ENCODE measurements around the gene MAN1C1. TPM values are rescaled to one million over a fixed set of nuclear protein-coding genes. Genes with fewer than 3 reads are reported as not detected.
"Not testable (repeated sequence)": the region's sequence is repeated elsewhere in the genome, so short reads cannot be mapped to it uniquely, and the experiment has no call there.

Gene MAN1C1
- polyA plus RNA-seq, 3 donors, result 15.6 to 16.9 (median 16.9) TPM

DNA sequence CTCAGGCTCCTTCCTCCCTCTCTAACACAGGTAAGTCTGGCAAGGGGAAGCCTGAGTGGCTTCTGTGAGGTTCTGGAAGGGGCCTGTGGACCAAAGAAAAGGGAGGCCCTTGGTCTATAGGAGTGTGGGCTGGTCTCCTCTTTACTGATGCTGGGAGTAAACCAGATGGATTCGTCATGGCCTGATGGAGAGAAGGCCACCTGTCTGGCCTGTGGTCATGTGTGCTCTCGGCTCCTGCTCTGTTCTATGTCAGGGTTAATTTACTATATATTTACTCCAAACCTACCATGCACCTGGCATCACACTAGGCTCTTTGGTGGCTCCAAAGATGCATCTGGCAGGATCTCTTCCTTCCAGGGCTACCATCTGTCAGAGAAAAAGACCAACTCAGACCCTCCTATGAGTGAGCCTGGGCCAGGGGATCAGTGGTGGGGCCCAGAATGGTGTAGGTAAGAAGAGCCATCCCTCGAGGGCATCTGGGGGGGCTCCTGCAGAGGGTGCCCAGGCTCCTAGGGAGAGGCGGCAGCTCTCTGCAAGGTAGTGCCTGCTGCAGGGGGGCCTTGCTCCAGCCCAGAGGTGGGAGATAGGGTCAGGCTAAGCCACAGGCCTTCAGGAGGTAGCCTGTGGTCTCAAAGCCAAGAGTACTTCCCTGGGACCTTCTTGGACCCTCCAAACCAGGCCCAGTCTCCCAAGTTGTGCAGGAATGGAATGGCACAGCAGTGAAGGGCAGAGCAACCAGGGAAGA is 115.2 kb downstream of the MAN1C1 start:
- no peak for DNase-seq

GRCh38 chr1:25732821-25733220 is 116.2 kb downstream of the MAN1C1 start:
- DNase-seq, result no peak

- no peak for DNase-seq
Measured at GRCh38 chr1:25733271-25733670, 116.7 kb downstream of the MAN1C1 start.

GRCh38 chr1:25734991-25735390 is 118.4 kb downstream of the MAN1C1 start:
- not testable (repeated sequence) for DNase-seq

GRCh38 chr1:25735956-25736529 is 119.5 kb downstream of the MAN1C1 start:
- DNase-seq, result no peak

DNA sequence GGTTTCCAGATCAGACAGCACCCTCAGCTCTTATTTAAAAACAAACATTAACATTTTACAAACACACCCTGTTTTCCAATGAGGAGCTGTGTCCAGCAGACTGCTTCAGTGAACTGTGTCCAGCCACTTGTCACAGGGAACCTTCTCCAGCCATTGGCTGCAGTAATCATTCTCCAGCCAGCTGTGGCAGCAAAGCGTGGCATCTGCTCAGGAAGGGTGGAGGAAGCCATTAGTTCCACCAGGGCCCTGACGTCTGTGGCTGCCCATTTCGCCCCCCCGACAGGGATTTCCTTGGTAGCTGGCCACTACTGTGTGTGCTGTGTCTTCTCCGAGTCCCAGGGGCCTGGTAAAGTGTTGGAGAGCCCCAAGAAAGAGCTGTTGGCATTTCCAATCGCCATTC is 120.5 kb downstream of the MAN1C1 start:
- peak; percentile 88 for DNase-seq

GRCh38 chr1:25738499-25738898 is 121.9 kb downstream of the MAN1C1 start:
- no peak for DNase-seq

GRCh38 chr1:25739341-25739740 is 122.8 kb downstream of the MAN1C1 start:
- DNase-seq, result no peak

DNA sequence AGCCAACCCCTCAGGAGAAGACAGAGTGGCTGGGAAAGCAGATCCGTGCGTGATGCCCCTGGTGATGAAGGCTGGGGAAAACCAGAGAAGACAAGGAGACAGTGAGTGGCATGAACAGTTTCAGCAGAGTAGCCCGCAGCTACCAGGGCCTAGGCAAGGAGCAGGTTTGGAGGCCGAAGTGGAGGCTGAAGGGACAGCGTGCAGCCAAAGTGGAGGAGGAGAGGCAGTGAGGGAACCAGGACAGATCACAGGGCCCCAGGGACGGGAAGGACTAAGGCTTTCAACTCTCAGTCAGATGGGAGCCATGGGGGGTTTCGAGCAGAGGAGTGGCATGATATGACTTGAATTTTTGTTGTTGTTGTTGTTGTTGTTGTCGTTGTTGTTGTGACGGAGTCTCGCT is 123.5 kb downstream of the MAN1C1 start:
- no peak for DNase-seq

DNA sequence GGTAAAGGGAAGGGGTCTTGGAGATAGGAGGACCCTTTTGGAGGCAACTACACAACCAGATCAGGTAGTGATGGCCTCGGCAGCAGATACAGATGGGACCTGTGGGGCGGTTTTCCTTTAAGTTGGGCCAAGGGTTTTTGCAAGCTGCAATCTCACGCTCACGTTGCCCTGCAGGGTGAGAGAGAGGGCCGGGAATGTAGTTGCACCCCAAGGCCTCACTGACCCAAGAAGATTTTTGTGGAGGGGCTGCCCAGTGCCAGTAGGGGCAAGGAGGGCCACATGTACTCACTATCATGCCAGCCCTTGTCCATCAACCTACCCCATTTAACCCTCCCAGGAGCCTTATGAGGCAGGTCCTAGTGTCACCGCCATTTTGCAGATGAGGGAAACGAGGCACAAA is 125.7 kb downstream of the MAN1C1 start:
- no peak for DNase-seq

GRCh38 chr1:25743164-25744139 is 126.9 kb downstream of the MAN1C1 start:
- no peak for DNase-seq

GRCh38 chr1:25744140-25744581 is 127.6 kb downstream of the MAN1C1 start:
- DNase-seq, result no peak

GRCh38 chr1:25744636-25745425 is 128.2 kb downstream of the MAN1C1 start:
- no peak for DNase-seq

GRCh38 chr1:25746299-25747045 is 129.9 kb downstream of the MAN1C1 start:
- no peak for DNase-seq

DNA sequence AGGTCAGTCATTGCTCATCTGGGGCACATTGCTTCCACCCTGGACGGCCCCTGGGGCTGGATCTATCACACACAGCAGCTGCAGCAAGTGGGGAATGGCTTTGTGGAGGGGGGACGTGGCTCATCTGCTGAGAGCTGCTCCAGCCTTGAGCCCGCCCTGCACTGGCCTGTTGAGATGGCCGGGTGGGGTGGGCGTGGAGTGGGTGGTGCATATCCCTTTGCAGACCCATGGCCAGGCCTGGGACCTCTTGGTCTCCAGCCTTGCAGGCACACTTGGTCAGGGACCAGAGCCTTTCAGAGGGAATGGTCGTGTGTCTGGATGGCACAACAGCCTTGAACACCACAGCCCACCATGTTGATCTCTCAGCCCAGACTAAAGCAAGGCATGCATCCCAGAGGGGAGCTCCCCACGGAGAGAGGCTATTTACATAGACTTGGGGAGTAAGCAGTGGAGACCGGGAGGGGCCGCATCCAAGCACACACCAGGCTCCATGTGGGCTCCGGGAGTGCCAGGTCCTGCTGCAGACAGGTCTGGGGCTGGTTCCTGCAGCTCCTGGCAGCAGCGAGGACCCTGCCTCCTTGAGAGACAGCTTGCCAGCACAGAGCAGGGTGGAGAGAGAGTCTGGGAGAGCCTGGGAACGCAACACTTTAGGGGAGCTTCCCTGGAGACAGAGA is 130.6 kb downstream of the MAN1C1 start:
- DNase-seq, result no peak

DNA sequence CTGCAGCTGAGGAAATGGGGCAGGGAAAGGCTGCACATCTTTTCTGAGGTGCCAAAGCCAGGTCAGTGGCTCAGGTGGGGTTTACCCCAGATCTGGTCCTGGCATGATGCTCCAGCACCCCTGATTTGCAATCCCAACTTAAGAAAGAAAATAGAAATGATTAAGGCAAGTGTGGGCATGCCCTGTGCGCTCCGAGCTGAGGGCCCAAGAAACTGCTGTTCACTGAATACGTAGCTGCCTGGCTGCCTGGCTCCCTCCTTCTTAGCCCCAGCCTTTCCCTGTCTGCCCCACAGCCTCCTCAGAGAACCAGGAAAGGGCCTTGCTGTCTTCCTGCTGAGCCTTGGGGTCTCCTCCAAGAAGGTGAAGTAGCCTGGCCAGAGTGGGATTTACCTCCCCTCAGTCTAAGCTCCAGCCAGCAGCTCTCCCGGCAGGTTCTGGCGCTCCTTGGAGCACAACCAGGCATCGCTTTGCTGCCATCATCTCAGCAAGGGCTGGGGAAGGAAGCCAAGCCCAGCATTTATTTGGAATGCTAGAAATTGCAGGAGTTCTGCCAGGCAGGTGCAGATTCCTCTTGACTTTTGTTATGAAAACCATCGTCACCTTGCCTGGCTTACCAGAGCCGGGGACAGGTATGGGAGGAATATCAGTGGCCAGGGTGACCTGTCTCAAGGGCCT is 132.1 kb downstream of the MAN1C1 start:
- no peak for DNase-seq

- DNase-seq, result no peak
Measured at GRCh38 chr1:25750923-25751605, 134.5 kb downstream of the MAN1C1 start.

GRCh38 chr1:25754470-25755181 is 138.0 kb downstream of the MAN1C1 start:
- DNase-seq, result no peak

Measured in renal pelvis (tissue), 4 donors.